ENCODE data around the gene UBC. TPM values are rescaled to one million over a fixed set of nuclear protein-coding genes. Genes with fewer than 3 reads are reported as not detected.

The UBC gene
- total and polyA plus RNA-seq, 2 of the 4 experiments (the other 2 are of a cell fraction) = 2,042 to 4,320 TPM

GRCh38 chr12:124923905-124924734, 9.7 kb upstream of the UBC start:
- CTCF ChIA-PET = interaction anchor here (1.4 to 2.3 kb wide), 2 partner anchors 17 to 18 kb away, joined by 3 to 10 read pairs; no protein-coding TSS in a partner anchor
- H3K4ac ChIP-seq (ENCODE audit: low read depth, low read length) = peak overlapping the region; percentile 86

More at GRCh38 chr12:124923905-124924734, 9.7 kb upstream of the UBC start:
- Histone ChIP-seq H4K91ac (ENCODE audit: insufficient read depth, low read depth, low read length) (peak overlapping the region; percentile 53; the same call in 1 of the 2 replicates), H3K56ac (ENCODE audit: extremely low read depth, insufficient read depth, low read length) (no peak overlapping the region), H2BK120ac (ENCODE audit: low read depth, low read length) (peak overlapping the region; percentile 82), H3K9me1 (ENCODE audit: insufficient read depth, low read length) (peaks cover 24% of the 10 kb centered on the region), H3K27ac (ENCODE audit: insufficient read depth, low read length) (peak overlapping the region; percentile 75), H2BK5ac (ENCODE audit: low read depth, low read length, poor library complexity, severe bottlenecking) (peak overlapping the region; percentile 86), H2AFZ (replicated peaks; ENCODE audit: low read length, poor library complexity) (no peak overlapping the region), H2BK20ac (ENCODE audit: low read depth, low read length) (peak overlapping the region; percentile 91; the same call in 1 of the 2 replicates), H4K5ac (ENCODE audit: low read depth, low read length) (peak overlapping the region; percentile 57; the same call in 1 of the 2 replicates), H3K9me3 (ENCODE audit: control insufficient read depth, insufficient read depth, low read length) (no peaks in the 10 kb centered on the region), H3K4me1 (ENCODE audit: control insufficient read depth, insufficient read depth, low read length) (peaks cover 17% of the 10 kb centered on the region), H2AK5ac (ENCODE audit: low read depth, low read length) (peak overlapping the region; percentile 75), H3K79me1 (ENCODE audit: low read depth in 1 of 2, low read length in 2 of 2) (peaks cover 0 to 18% of the 10 kb centered on the region in 2 experiments; a peak in 1 of 4 replicates), H3K4me2 (ENCODE audit: low read depth, low read length) (peak overlapping the region; percentile 40; the same call in 1 of the 2 replicates), H3K4me3 (ENCODE audit: insufficient read depth, low read depth, low read length) (peak overlapping the region; percentile 2; the same call in 1 of the 2 replicates), H3K14ac (replicated peaks; ENCODE audit: low read depth, low read length) (peak overlapping the region; percentile 80; the same call in 1 of the 2 replicates), H3K9ac (ENCODE audit: low read depth, low read length) (peak overlapping the region; percentile 17; the same call in 1 of the 2 replicates), H2BK15ac (ENCODE audit: low read depth, low read length) (peak overlapping the region; percentile 69; the same call in 1 of the 3 replicates), H2AK9ac (replicated peaks; ENCODE audit: low read depth, low read length, poor library complexity) (peak overlapping the region; percentile 69), H3K27me3 (ENCODE audit: control insufficient read depth, insufficient read depth, low read length) (no peaks in the 10 kb centered on the region), H4K8ac (ENCODE audit: low read depth in 2 of 2, low read length in 2 of 2) (peak overlapping the region; percentile 8 to 76; a peak in 3 of 4 replicates), H3K18ac (ENCODE audit: low read depth, low read length) (peak overlapping the region; percentile 33; the same call in 1 of the 2 replicates), H3K23ac (ENCODE audit: low read depth, low read length) (no peak overlapping the region), H3K36me3 (ENCODE audit: control insufficient read depth, insufficient read depth, low read length) (no peaks in the 10 kb centered on the region), H4K20me1 (ENCODE audit: insufficient read depth, low read length) (peaks cover 7% of the 10 kb centered on the region; the same call in 1 of the 2 replicates)
- ATAC-seq (ENCODE audit: low read depth) = peak; percentile 7; the same call in 1 of the 2 replicates
- intact Hi-C loops (cut with micrococcal nuclease) = no loop called here
- TF ChIP-seq FOS (IDR thresholded peaks at IDR 0.05; ENCODE audit: low read depth, low read length) (peak; percentile 33; the same call in 1 of the 2 replicates), MAZ (IDR thresholded peaks at IDR 0.05; ENCODE audit: borderline replicate concordance, low read depth, low read length) (no peak), CEBPB (IDR thresholded peaks at IDR 0.05; ENCODE audit: low read depth, low read length) (peak; percentile 98)
- dilution Hi-C loops (cut with HindIII; ENCODE audit: low sequenced_read_pairs, unreplicated experiment) = no loop called here
- 68% methylated on average over 4 of the region's 12 CpGs; no CpG with 5 or more reads in 1 of the 2 experiments for WGBS, 2 experiments (ENCODE audit: extremely low coverage in 2 of 2, insufficient read length in 1 of 2)
- POLR2A ChIA-PET (ENCODE audit: unreplicated experiment) = no interaction called here
- DNase-seq = peak; percentile 82
- BruUV-seq (replicated peaks) = no TSS peak
- in situ Hi-C loops (cut with MboI; ENCODE audit: low sequenced_read_pairs) = no loop called here
